GM23338 (cell line): ENCODE results near the gene ARMCX5. TPM values are rescaled to one million over a fixed set of nuclear protein-coding genes. Genes with fewer than 3 reads are reported as not detected.

Experiments used
- ATAC-seq: fragments of 200-7000 bp; cut with Tn5 transposase; 3 replicates; pipeline ENCODE4 v1.9.1; 2020
- DNase-seq: peaks from one replicate; pipeline ENCODE4 v3.0.0-alpha.2; 2015; ENCODE audit warnings: low spot score
- H2AFZ ChIP-seq: fragments of 200-600 bp; sonication (generic); 2 replicates; pipeline ENCODE4 v1.8.0; 2016; ENCODE audit warnings: antibody characterized with exemption, mild to moderate bottlenecking, moderate library complexity
- H3F3A ChIP-seq: fragments of 200-600 bp; sonication (generic); replicated peaks from 2 replicates; pipeline ENCODE4 v1.8.0; 2017; ENCODE audit warnings: antibody characterized with exemption, mixed run types, low read depth
- H3K27ac ChIP-seq: fragments of 200-600 bp; sonication (generic); 2 replicates; pipeline ENCODE4 v1.6.1; 2016; ENCODE audit warnings: low read depth
- H3K27me3 ChIP-seq: fragments of 200-600 bp; sonication (generic); 2 replicates; pipeline ENCODE4 v1.8.0; 2016; ENCODE audit warnings: mild to moderate bottlenecking, mixed run types, moderate library complexity; ENCODE audit not compliant: insufficient read depth
- H3K36me3 ChIP-seq: fragments of 200-600 bp; sonication (generic); 2 replicates; pipeline ENCODE4 v1.8.0; 2016; ENCODE audit warnings: mild to moderate bottlenecking; ENCODE audit not compliant: insufficient read depth
- H3K4me1 ChIP-seq: fragments of 200-600 bp; sonication (generic); 2 replicates; pipeline ENCODE4 v1.8.0; 2016; ENCODE audit warnings: mild to moderate bottlenecking, moderate library complexity; ENCODE audit not compliant: insufficient read depth
- H3K4me2 ChIP-seq: fragments of 200-600 bp; sonication (generic); 2 replicates; pipeline ENCODE4 v1.7.1; 2017; ENCODE audit warnings: mixed run types
- H3K4me3 ChIP-seq: fragments of 200-600 bp; sonication (generic); 2 replicates; pipeline ENCODE4 v1.6.1; 2016; ENCODE audit warnings: mixed run types
- H3K79me2 ChIP-seq: fragments of 200-600 bp; sonication (generic); replicated peaks from 2 replicates; pipeline ENCODE4 v1.8.0; 2017; ENCODE audit warnings: mild to moderate bottlenecking; ENCODE audit not compliant: insufficient read depth
- H3K9me2 ChIP-seq: fragments of 200-600 bp; sonication (generic); 2 replicates; pipeline ENCODE4 v1.8.0; 2017; ENCODE audit not compliant: insufficient read depth
- H4K20me1 ChIP-seq: fragments of 200-600 bp; sonication (generic); replicated peaks from 2 replicates; pipeline ENCODE4 v1.8.0; 2017; ENCODE audit warnings: mild to moderate bottlenecking; ENCODE audit not compliant: insufficient read depth
- H3K27ac Mint-ChIP-seq: 2 replicates; pipeline ENCODE4 v1.8.0; 2020; ENCODE audit warnings: inconsistent platforms, mild to moderate bottlenecking, moderate library complexity, mixed read lengths
- H3K27me3 Mint-ChIP-seq: 3 replicates; pipeline ENCODE4 v1.8.0; 2022; ENCODE audit warnings: low read depth, mild to moderate bottlenecking, moderate library complexity, mixed read lengths, inconsistent platforms; ENCODE audit not compliant: insufficient read depth, poor library complexity
- H3K36me3 Mint-ChIP-seq: 3 replicates; pipeline ENCODE4 v1.8.0; 2021; ENCODE audit warnings: low read depth, mild to moderate bottlenecking, inconsistent platforms, moderate library complexity, mixed read lengths
- H3K4me1 Mint-ChIP-seq: 3 replicates; pipeline ENCODE4 v1.8.0; 2020; ENCODE audit warnings: mild to moderate bottlenecking, inconsistent platforms, mixed read lengths
- H3K4me3 Mint-ChIP-seq: 3 replicates; pipeline ENCODE4 v1.8.0; 2021; ENCODE audit warnings: moderate library complexity, mild to moderate bottlenecking, inconsistent platforms, mixed read lengths
- H3K9me3 Mint-ChIP-seq: 3 replicates; pipeline ENCODE4 v1.8.0; 2020; ENCODE audit warnings: moderate library complexity, mild to moderate bottlenecking, inconsistent platforms, mixed read lengths
- CREB1 ChIP-seq: fragments of 250-450 bp; sonication (Bioruptor Pico); IDR thresholded peaks from 2 replicates; pipeline ENCODE4 v1.5.0; 2020; ENCODE audit warnings: low read depth, mild to moderate bottlenecking, moderate library complexity
- EZH2 ChIP-seq: fragments of 200-600 bp; sonication (generic); IDR thresholded peaks from one replicate; pipeline ENCODE4 v1.8.0; 2017; ENCODE audit warnings: antibody characterized with exemption, mild to moderate bottlenecking, low read depth; ENCODE audit not compliant: unreplicated experiment
- EZH2phosphoT487 ChIP-seq: fragments of 200-600 bp; sonication (generic); IDR thresholded peaks from one replicate; pipeline ENCODE4 v1.8.1; 2018; ENCODE audit warnings: antibody characterized with exemption; ENCODE audit not compliant: unreplicated experiment
- JUNB ChIP-seq: IDR thresholded peaks from one replicate; pipeline ENCODE4 v1.6.1; 2016; ENCODE audit warnings: antibody characterized with exemption; ENCODE audit not compliant: unreplicated experiment
- NANOG ChIP-seq: IDR thresholded peaks from 2 replicates; pipeline ENCODE4 v1.6.1; 2016; ENCODE audit warnings: antibody characterized with exemption, borderline replicate concordance
- POLR2AphosphoS5 ChIP-seq: IDR thresholded peaks from 2 replicates; pipeline ENCODE4 v1.6.1; 2016; ENCODE audit warnings: antibody characterized with exemption, low read depth
- STAT1 ChIP-seq: IDR thresholded peaks from one replicate; pipeline ENCODE4 v1.6.1; 2016; ENCODE audit warnings: antibody characterized with exemption; ENCODE audit not compliant: unreplicated experiment
- ZNF114 ChIP-seq: fragments of 250-450 bp; sonication (Bioruptor Pico); IDR thresholded peaks from 2 replicates; pipeline ENCODE4 v1.5.0; 2020; ENCODE audit warnings: mild to moderate bottlenecking, moderate library complexity
- ZNF331 ChIP-seq: fragments of 250-450 bp; sonication (Bioruptor Pico); IDR thresholded peaks from 2 replicates; pipeline ENCODE4 v1.5.0; 2020; ENCODE audit warnings: low read depth, mild to moderate bottlenecking, moderate library complexity
- polyA plus RNA-seq: library from polyadenylated mRNA; unstranded; fragments of >200 nt; fragmentation: Nextera tagmentation; extraction: Ambion mirVana; gene quantifications from 2 replicates; pipeline ENCODE4 v1.2.1, GENCODE V29; 2016
- total RNA-seq: library from RNA; depleted of rRNA; stranded (reverse); fragments of >200 nt; shearing (Covaris generic); gene quantifications from 2 replicates; pipeline ENCODE4 v1.2.3, GENCODE V29; 2014
- TF ChIP-seq, protein P1 (sequence below): IDR thresholded peaks from 2 replicates; pipeline ENCODE4 v1.6.1; 2016; ENCODE audit warnings: antibody characterized with exemption
- TF ChIP-seq, protein P2 (sequence below), 2 experiments: fragments of 200-600 bp in 1 of 2; sonication (generic) in 1 of 2; conservative IDR thresholded peaks; 2 replicates each; pipeline versions ENCODE4 v1.5.1 to v1.6.1; 2016 to 2017; ENCODE audit warnings: antibody characterized with exemption in 2 of 2, low read depth in 2 of 2, mild to moderate bottlenecking in 2 of 2, moderate library complexity in 1 of 2
- TF ChIP-seq, protein P3 (sequence below): IDR thresholded peaks from one replicate; pipeline ENCODE4 v1.6.1; 2018; ENCODE audit warnings: antibody characterized with exemption; ENCODE audit not compliant: unreplicated experiment

Gene ARMCX5
- total and polyA plus RNA-seq, 2 experiments from 2014 or later = 6.6 to 18.6 TPM

DNA sequence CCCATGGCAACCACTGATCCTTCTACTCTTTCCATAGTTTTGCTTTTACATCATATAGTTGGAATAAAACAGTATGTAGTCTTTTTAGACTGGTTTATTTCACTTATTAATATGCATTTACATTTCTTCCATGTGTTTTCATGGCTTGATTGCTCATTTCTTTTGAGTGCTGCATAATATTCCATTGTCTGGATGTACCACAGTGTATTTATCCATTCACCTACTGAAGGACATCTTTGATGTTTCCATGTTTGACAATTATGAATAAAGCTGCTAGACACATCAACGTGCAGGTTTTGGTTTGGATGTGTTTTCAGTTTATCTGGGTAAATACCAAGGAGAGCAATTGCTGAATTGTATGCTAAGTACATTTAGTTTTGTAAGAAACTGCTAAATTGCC is 38.2 kb downstream of the ARMCX5 start:
- Mint-ChIP-seq H3K4me3 (no peak overlapping the region), H3K27ac (no peak overlapping the region), H3K27me3 (no peaks in the 10 kb centered on the region), H3K36me3 (peaks cover 36% of the 10 kb centered on the region; the same call in 2 of the 3 replicates), H3K4me1 (no peaks in the 10 kb centered on the region), H3K9me3 (peaks cover 4% of the 10 kb centered on the region; the same call in 1 of the 3 replicates)
- Histone ChIP-seq H3K4me2 (no peak overlapping the region), H3K9me2 (no peaks in the 10 kb centered on the region), H2AFZ (no peak overlapping the region), H3K79me2 (no peaks in the 10 kb centered on the region), H3F3A (no peaks in the 10 kb centered on the region), H4K20me1 (no peaks in the 10 kb centered on the region), H3K4me3 (no peak overlapping the region), H3K36me3 (no peaks in the 10 kb centered on the region), H3K4me1 (no peaks in the 10 kb centered on the region), H3K27ac (no peak overlapping the region), H3K27me3 (no peaks in the 10 kb centered on the region)
- no peak for DNase-seq
- no peak for ATAC-seq
- TF ChIP-seq, protein P1, sequence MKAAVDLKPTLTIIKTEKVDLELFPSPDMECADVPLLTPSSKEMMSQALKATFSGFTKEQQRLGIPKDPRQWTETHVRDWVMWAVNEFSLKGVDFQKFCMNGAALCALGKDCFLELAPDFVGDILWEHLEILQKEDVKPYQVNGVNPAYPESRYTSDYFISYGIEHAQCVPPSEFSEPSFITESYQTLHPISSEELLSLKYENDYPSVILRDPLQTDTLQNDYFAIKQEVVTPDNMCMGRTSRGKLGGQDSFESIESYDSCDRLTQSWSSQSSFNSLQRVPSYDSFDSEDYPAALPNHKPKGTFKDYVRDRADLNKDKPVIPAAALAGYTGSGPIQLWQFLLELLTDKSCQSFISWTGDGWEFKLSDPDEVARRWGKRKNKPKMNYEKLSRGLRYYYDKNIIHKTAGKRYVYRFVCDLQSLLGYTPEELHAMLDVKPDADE = no peak
- TF ChIP-seq, protein P2, sequence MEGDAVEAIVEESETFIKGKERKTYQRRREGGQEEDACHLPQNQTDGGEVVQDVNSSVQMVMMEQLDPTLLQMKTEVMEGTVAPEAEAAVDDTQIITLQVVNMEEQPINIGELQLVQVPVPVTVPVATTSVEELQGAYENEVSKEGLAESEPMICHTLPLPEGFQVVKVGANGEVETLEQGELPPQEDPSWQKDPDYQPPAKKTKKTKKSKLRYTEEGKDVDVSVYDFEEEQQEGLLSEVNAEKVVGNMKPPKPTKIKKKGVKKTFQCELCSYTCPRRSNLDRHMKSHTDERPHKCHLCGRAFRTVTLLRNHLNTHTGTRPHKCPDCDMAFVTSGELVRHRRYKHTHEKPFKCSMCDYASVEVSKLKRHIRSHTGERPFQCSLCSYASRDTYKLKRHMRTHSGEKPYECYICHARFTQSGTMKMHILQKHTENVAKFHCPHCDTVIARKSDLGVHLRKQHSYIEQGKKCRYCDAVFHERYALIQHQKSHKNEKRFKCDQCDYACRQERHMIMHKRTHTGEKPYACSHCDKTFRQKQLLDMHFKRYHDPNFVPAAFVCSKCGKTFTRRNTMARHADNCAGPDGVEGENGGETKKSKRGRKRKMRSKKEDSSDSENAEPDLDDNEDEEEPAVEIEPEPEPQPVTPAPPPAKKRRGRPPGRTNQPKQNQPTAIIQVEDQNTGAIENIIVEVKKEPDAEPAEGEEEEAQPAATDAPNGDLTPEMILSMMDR (conservative IDR thresholded peaks at IDR 0.05; ENCODE audit: low read depth in 2 of 2) = no peak
- TF ChIP-seq POLR2AphosphoS5 = no peak
- no peak for TF ChIP-seq STAT1
- no peak for TF ChIP-seq ZNF331 (CRISPR knock-in tag)
- TF ChIP-seq ZNF114 (CRISPR knock-in tag) = no peak
- TF ChIP-seq CREB1 (CRISPR knock-in tag) = no peak
- TF ChIP-seq NANOG = no peak
- TF ChIP-seq, protein P3, sequence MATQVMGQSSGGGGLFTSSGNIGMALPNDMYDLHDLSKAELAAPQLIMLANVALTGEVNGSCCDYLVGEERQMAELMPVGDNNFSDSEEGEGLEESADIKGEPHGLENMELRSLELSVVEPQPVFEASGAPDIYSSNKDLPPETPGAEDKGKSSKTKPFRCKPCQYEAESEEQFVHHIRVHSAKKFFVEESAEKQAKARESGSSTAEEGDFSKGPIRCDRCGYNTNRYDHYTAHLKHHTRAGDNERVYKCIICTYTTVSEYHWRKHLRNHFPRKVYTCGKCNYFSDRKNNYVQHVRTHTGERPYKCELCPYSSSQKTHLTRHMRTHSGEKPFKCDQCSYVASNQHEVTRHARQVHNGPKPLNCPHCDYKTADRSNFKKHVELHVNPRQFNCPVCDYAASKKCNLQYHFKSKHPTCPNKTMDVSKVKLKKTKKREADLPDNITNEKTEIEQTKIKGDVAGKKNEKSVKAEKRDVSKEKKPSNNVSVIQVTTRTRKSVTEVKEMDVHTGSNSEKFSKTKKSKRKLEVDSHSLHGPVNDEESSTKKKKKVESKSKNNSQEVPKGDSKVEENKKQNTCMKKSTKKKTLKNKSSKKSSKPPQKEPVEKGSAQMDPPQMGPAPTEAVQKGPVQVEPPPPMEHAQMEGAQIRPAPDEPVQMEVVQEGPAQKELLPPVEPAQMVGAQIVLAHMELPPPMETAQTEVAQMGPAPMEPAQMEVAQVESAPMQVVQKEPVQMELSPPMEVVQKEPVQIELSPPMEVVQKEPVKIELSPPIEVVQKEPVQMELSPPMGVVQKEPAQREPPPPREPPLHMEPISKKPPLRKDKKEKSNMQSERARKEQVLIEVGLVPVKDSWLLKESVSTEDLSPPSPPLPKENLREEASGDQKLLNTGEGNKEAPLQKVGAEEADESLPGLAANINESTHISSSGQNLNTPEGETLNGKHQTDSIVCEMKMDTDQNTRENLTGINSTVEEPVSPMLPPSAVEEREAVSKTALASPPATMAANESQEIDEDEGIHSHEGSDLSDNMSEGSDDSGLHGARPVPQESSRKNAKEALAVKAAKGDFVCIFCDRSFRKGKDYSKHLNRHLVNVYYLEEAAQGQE = no peak
- TF ChIP-seq JUNB = no peak

DNA sequence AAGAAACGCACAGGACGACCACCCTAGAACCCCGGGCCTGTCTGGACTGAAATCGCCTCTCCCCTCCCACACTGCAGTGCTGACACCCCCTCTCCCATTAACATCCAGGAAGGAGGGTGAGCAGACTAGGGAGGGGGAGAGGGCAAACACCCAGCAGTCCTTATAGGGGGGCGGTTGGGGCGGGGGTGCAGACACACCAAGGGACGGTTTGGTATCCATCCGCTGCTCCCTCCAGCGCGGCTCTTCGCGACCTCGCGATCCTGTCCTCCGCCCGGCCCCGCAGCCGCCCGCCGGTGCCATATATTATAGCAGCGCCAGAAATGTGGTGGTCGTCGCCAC is 51.6 kb downstream of the ARMCX5 start:
- Histone ChIP-seq H3K79me2 (no peaks in the 10 kb centered on the region), H3K36me3 (no peaks in the 10 kb centered on the region), H4K20me1 (no peaks in the 10 kb centered on the region), H3K27ac (no peak overlapping the region), H2AFZ (no peak overlapping the region; the same call in 1 of the 2 replicates), H3K4me3 (peak overlapping the region; percentile 60), H3K4me1 (no peaks in the 10 kb centered on the region; the same call in 1 of the 2 replicates), H3K9me2 (no peaks in the 10 kb centered on the region), H3K27me3 (peaks cover 11% of the 10 kb centered on the region; the same call in 1 of the 2 replicates), H3F3A (no peaks in the 10 kb centered on the region), H3K4me2 (peak overlapping the region; percentile 79; the same call in 1 of the 2 replicates)
- ATAC-seq (no peak; the same call in 1 of the 3 replicates), DNase-seq (no peak)
- H3K4me1 Mint-ChIP-seq = peaks cover 11% of the 10 kb centered on the region; the same call in 2 of the 3 replicates
- H3K27me3 Mint-ChIP-seq = peaks cover 4% of the 10 kb centered on the region
- H3K9me3 Mint-ChIP-seq = no peaks in the 10 kb centered on the region; the same call in 2 of the 3 replicates
- peak overlapping the region; percentile 89 for H3K4me3 Mint-ChIP-seq
- peaks cover 7% of the 10 kb centered on the region for H3K36me3 Mint-ChIP-seq
- no peak overlapping the region for H3K27ac Mint-ChIP-seq
- TF ChIP-seq EZH2 (no peak), EZH2phosphoT487 (no peak), CREB1 (CRISPR knock-in tag) (no peak), ZNF331 (CRISPR knock-in tag) (no peak), ZNF114 (CRISPR knock-in tag) (no peak), NANOG (no peak), STAT1 (no peak)
